WTC11 (cell line): ENCODE measurements around the gene USP47. TPM values are rescaled to one million over a fixed set of nuclear protein-coding genes. Genes with fewer than 3 reads are reported as not detected.

Experiments used
- ATAC-seq: fragments of 200-7000 bp; cut with Tn5 transposase; 2 replicates; pipeline ENCODE4 v1.10.0; 2021; ENCODE audit warnings: mild to moderate bottlenecking, moderate library complexity
- CTCF ChIA-PET: fragments of 300-600 bp; sonication (Branson Sonifier 250); formaldehyde crosslinking; loops from one replicate; lab custom pipeline; 2021; ENCODE audit warnings: antibody characterized with exemption; lab: Charles Lee
- POLR2A ChIA-PET: fragments of 350-600 bp; sonication (Branson Sonifier 250); formaldehyde crosslinking; loops from one replicate; lab custom pipeline; 2021; ENCODE audit warnings: antibody characterized with exemption; lab: Charles Lee
- DNase-seq: peaks from one replicate; pipeline ENCODE4 v3.0.0; 2021; ENCODE audit warnings: low spot score
- H3K27ac Mint-ChIP-seq: 2 replicates; pipeline ENCODE4 v1.8.0; 2021; ENCODE audit warnings: mixed read lengths
- H3K27me3 Mint-ChIP-seq: 2 replicates; pipeline ENCODE4 v1.8.0; 2021; ENCODE audit warnings: low read depth, mild to moderate bottlenecking, moderate library complexity, mixed read lengths
- H3K36me3 Mint-ChIP-seq: 2 replicates; pipeline ENCODE4 v1.8.0; 2021; ENCODE audit warnings: mixed read lengths
- H3K4me1 Mint-ChIP-seq: 2 replicates; pipeline ENCODE4 v1.8.0; 2022; ENCODE audit warnings: mixed read lengths
- H3K4me3 Mint-ChIP-seq: 2 replicates; pipeline ENCODE4 v1.8.0; 2021; ENCODE audit warnings: mild to moderate bottlenecking, moderate library complexity, mixed read lengths
- H3K9me3 Mint-ChIP-seq: 2 replicates; pipeline ENCODE4 v1.8.0; 2021; ENCODE audit warnings: mixed read lengths
- AFF4 ChIP-seq: sonication (generic); formaldehyde crosslinking; IDR thresholded peaks from 2 replicates; pipeline ENCODE4 v1.8.1; 2023; ENCODE audit warnings: mild to moderate bottlenecking, missing genetic modification reagents, borderline replicate concordance
- CBFB ChIP-seq: sonication (generic); formaldehyde crosslinking; IDR thresholded peaks from 2 replicates; pipeline ENCODE4 v1.8.1; 2022; ENCODE audit warnings: mild to moderate bottlenecking, low read depth, missing genetic modification reagents
- ELF4 ChIP-seq: sonication (generic); formaldehyde crosslinking; IDR thresholded peaks from 2 replicates; pipeline ENCODE4 v1.8.1; 2022; ENCODE audit warnings: low read depth, mild to moderate bottlenecking, moderate library complexity, missing genetic modification reagents
- FOXP1 ChIP-seq: sonication (generic); formaldehyde crosslinking; IDR thresholded peaks from 2 replicates; pipeline ENCODE4 v1.8.0; 2022; ENCODE audit warnings: missing genetic modification reagents, mild to moderate bottlenecking, moderate library complexity, borderline replicate concordance
- GRHL2 ChIP-seq: fragments of 250-450 bp; sonication (Bioruptor Pico); IDR thresholded peaks from 2 replicates; pipeline ENCODE4 v1.8.0; 2022; ENCODE audit warnings: mild to moderate bottlenecking, moderate library complexity; ENCODE audit not compliant: insufficient replicate concordance, severe bottlenecking
- JAZF1 ChIP-seq: fragments of 250-450 bp; sonication (Bioruptor Pico); IDR thresholded peaks from 2 replicates; pipeline ENCODE4 v1.9.0; 2021; ENCODE audit warnings: moderate library complexity, mild to moderate bottlenecking, inconsistent platforms
- KAT7 ChIP-seq: sonication (generic); formaldehyde crosslinking; IDR thresholded peaks from 2 replicates; pipeline ENCODE4 v1.8.1; 2023; ENCODE audit warnings: missing genetic modification reagents, mild to moderate bottlenecking, borderline replicate concordance
- NR3C1 ChIP-seq: sonication (generic); formaldehyde crosslinking; conservative IDR thresholded peaks from 2 replicates; pipeline ENCODE4 v1.8.1; 2023; ENCODE audit warnings: low read depth, mild to moderate bottlenecking, missing genetic modification reagents
- PRRX2 ChIP-seq: fragments of 250-450 bp; sonication (Bioruptor Pico); IDR thresholded peaks from 2 replicates; pipeline ENCODE4 v1.8.0; 2021; ENCODE audit warnings: mild to moderate bottlenecking
- RELA ChIP-seq: sonication (generic); formaldehyde crosslinking; IDR thresholded peaks from 2 replicates; pipeline ENCODE4 v1.8.1; 2022; ENCODE audit warnings: missing genetic modification reagents, mild to moderate bottlenecking, borderline replicate concordance
- TEAD1 ChIP-seq: sonication (generic); formaldehyde crosslinking; IDR thresholded peaks from 2 replicates; pipeline ENCODE4 v1.8.0; 2022; ENCODE audit warnings: mild to moderate bottlenecking, missing genetic modification reagents
- TP53 ChIP-seq: sonication (generic); formaldehyde crosslinking; IDR thresholded peaks from 2 replicates; pipeline ENCODE4 v1.8.1; 2023; ENCODE audit warnings: mild to moderate bottlenecking, missing genetic modification reagents
- ZBTB43 ChIP-seq: sonication (generic); formaldehyde crosslinking; IDR thresholded peaks from 2 replicates; pipeline ENCODE4 v1.8.1; 2023; ENCODE audit warnings: mild to moderate bottlenecking, missing genetic modification reagents
- total RNA-seq: library from RNA; stranded (reverse); gene quantifications from 3 replicates; pipeline ENCODE4 v1.2.3, GENCODE V29; 2021
- TF ChIP-seq, protein P1 (sequence below): sonication (generic); formaldehyde crosslinking; IDR thresholded peaks from 2 replicates; pipeline ENCODE4 v1.8.1; 2022; ENCODE audit warnings: mild to moderate bottlenecking, missing genetic modification reagents, moderate library complexity, borderline replicate concordance
- TF ChIP-seq, protein P2 (sequence below): sonication (generic); formaldehyde crosslinking; conservative IDR thresholded peaks from 2 replicates; pipeline ENCODE4 v1.8.1; 2023; ENCODE audit warnings: mild to moderate bottlenecking, low read depth, missing genetic modification reagents, moderate library complexity
- TF ChIP-seq, protein P3 (sequence below): fragments of 250-450 bp; sonication (Bioruptor Pico); IDR thresholded peaks from 2 replicates; pipeline ENCODE4 v1.9.0; 2021; ENCODE audit warnings: mild to moderate bottlenecking
- TF ChIP-seq, protein P4 (sequence below): sonication (generic); formaldehyde crosslinking; IDR thresholded peaks from 2 replicates; pipeline ENCODE4 v1.8.1; 2022; ENCODE audit warnings: low read depth, mild to moderate bottlenecking, moderate library complexity, missing genetic modification reagents, borderline replicate concordance
- TF ChIP-seq, protein P5 (sequence below): fragments of 250-450 bp; sonication (Bioruptor Pico); IDR thresholded peaks from 2 replicates; pipeline ENCODE4 v2.1.2; 2022; ENCODE audit warnings: mild to moderate bottlenecking, moderate library complexity
- TF ChIP-seq, protein P6 (sequence below): fragments of 250-450 bp; sonication (Bioruptor Pico); IDR thresholded peaks from 2 replicates; pipeline ENCODE4 v1.9.0; 2021; ENCODE audit warnings: mild to moderate bottlenecking

USP47 gene
- total RNA-seq, 1 experiment from 2014 or later = 19.7 TPM

DNA sequence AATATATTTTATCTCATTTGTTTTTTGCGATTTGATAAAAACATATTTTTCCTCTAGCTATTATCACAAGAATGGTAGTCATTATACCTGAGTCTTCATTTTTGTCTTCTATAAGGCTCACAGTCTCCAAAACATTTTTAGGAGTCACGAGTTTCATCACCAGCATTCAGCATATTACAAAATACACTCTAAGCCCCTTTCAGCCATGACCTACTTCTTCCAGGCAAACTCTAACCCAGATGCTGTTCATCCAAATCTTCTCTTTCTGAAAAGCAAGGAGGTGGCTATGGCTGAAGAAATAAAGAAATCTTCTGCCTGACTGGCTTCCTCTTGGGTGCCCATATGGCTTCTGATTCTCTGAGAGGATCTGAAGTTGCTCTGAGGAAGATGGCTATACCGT lies 35.7 kb upstream of the USP47 start (continued):
- TF ChIP-seq, protein P1, sequence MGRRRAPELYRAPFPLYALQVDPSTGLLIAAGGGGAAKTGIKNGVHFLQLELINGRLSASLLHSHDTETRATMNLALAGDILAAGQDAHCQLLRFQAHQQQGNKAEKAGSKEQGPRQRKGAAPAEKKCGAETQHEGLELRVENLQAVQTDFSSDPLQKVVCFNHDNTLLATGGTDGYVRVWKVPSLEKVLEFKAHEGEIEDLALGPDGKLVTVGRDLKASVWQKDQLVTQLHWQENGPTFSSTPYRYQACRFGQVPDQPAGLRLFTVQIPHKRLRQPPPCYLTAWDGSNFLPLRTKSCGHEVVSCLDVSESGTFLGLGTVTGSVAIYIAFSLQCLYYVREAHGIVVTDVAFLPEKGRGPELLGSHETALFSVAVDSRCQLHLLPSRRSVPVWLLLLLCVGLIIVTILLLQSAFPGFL (CRISPR knock-in tag) = no peak
- TF ChIP-seq CBFB (CRISPR knock-in tag) (no peak), ZBTB43 (CRISPR knock-in tag) (no peak), ELF4 (CRISPR knock-in tag) (no peak), TP53 (CRISPR knock-in tag) (no peak), JAZF1 (CRISPR knock-in tag) (no peak)

- POLR2A ChIA-PET = no interaction called here
- CTCF ChIA-PET = interaction anchor here (1.5 to 1.7 kb wide), 2 partner anchors 7 to 238 kb away, joined by 5 to 6 read pairs; no protein-coding TSS in a partner anchor
- H3K27ac Mint-ChIP-seq = no peak overlapping the region
- no peak overlapping the region for H3K4me3 Mint-ChIP-seq
- 0 out of 2 replicates have a peak, but pooled peaks cover 2% of the 10 kb centered on the region for H3K4me1 Mint-ChIP-seq
- H3K27me3 Mint-ChIP-seq = no peaks in the 10 kb centered on the region
- DNase-seq (no peak), ATAC-seq (no peak)
- no peaks in the 10 kb centered on the region for H3K36me3 Mint-ChIP-seq
- peaks cover 6% of the 10 kb centered on the region; the same call in 1 of the 2 replicates for H3K9me3 Mint-ChIP-seq
- TF ChIP-seq NR3C1 (CRISPR knock-in tag) (no peak), RELA (no peak), GRHL2 (no peak), AFF4 (CRISPR knock-in tag) (no peak), KAT7 (CRISPR knock-in tag) (no peak), FOXP1 (CRISPR knock-in tag) (no peak), ELF4 (CRISPR knock-in tag) (no peak), PRRX2 (CRISPR knock-in tag) (no peak), TEAD1 (CRISPR knock-in tag) (no peak)
- TF ChIP-seq, protein P2, sequence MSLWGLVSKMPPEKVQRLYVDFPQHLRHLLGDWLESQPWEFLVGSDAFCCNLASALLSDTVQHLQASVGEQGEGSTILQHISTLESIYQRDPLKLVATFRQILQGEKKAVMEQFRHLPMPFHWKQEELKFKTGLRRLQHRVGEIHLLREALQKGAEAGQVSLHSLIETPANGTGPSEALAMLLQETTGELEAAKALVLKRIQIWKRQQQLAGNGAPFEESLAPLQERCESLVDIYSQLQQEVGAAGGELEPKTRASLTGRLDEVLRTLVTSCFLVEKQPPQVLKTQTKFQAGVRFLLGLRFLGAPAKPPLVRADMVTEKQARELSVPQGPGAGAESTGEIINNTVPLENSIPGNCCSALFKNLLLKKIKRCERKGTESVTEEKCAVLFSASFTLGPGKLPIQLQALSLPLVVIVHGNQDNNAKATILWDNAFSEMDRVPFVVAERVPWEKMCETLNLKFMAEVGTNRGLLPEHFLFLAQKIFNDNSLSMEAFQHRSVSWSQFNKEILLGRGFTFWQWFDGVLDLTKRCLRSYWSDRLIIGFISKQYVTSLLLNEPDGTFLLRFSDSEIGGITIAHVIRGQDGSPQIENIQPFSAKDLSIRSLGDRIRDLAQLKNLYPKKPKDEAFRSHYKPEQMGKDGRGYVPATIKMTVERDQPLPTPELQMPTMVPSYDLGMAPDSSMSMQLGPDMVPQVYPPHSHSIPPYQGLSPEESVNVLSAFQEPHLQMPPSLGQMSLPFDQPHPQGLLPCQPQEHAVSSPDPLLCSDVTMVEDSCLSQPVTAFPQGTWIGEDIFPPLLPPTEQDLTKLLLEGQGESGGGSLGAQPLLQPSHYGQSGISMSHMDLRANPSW (CRISPR knock-in tag) = no peak
- TF ChIP-seq, protein P3, sequence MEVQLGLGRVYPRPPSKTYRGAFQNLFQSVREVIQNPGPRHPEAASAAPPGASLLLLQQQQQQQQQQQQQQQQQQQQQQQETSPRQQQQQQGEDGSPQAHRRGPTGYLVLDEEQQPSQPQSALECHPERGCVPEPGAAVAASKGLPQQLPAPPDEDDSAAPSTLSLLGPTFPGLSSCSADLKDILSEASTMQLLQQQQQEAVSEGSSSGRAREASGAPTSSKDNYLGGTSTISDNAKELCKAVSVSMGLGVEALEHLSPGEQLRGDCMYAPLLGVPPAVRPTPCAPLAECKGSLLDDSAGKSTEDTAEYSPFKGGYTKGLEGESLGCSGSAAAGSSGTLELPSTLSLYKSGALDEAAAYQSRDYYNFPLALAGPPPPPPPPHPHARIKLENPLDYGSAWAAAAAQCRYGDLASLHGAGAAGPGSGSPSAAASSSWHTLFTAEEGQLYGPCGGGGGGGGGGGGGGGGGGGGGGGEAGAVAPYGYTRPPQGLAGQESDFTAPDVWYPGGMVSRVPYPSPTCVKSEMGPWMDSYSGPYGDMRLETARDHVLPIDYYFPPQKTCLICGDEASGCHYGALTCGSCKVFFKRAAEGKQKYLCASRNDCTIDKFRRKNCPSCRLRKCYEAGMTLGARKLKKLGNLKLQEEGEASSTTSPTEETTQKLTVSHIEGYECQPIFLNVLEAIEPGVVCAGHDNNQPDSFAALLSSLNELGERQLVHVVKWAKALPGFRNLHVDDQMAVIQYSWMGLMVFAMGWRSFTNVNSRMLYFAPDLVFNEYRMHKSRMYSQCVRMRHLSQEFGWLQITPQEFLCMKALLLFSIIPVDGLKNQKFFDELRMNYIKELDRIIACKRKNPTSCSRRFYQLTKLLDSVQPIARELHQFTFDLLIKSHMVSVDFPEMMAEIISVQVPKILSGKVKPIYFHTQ (CRISPR knock-in tag) = no peak
- TF ChIP-seq, protein P4, sequence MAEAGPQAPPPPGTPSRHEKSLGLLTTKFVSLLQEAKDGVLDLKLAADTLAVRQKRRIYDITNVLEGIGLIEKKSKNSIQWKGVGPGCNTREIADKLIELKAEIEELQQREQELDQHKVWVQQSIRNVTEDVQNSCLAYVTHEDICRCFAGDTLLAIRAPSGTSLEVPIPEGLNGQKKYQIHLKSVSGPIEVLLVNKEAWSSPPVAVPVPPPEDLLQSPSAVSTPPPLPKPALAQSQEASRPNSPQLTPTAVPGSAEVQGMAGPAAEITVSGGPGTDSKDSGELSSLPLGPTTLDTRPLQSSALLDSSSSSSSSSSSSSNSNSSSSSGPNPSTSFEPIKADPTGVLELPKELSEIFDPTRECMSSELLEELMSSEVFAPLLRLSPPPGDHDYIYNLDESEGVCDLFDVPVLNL (CRISPR knock-in tag) = no peak
- TF ChIP-seq, protein P5, sequence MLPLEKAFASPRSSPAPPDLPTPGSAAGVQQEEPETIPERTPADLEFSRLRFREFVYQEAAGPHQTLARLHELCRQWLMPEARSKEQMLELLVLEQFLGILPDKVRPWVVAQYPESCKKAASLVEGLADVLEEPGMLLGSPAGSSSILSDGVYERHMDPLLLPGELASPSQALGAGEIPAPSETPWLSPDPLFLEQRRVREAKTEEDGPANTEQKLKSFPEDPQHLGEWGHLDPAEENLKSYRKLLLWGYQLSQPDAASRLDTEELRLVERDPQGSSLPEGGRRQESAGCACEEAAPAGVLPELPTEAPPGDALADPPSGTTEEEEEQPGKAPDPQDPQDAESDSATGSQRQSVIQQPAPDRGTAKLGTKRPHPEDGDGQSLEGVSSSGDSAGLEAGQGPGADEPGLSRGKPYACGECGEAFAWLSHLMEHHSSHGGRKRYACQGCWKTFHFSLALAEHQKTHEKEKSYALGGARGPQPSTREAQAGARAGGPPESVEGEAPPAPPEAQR (CRISPR knock-in tag) = no peak
- TF ChIP-seq, protein P6, sequence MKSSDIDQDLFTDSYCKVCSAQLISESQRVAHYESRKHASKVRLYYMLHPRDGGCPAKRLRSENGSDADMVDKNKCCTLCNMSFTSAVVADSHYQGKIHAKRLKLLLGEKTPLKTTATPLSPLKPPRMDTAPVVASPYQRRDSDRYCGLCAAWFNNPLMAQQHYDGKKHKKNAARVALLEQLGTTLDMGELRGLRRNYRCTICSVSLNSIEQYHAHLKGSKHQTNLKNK (CRISPR knock-in tag) = no peak
These were observed 35.2 kb upstream of the USP47 start for GRCh38 chr11:11806586-11806985.
